ENCODE measurements around the gene TBC1D9. TPM values are rescaled to one million over a fixed set of nuclear protein-coding genes. Genes with fewer than 3 reads are reported as not detected.

Gene TBC1D9
- total RNA-seq, 1 donor from 2014 or later, result 15.9 TPM

- Mint-ChIP-seq H3K9me3 (peaks cover 4% of the 10 kb centered on the region), H3K27ac (ENCODE audit: unreplicated experiment) (no peak overlapping the region), H3K36me3 (ENCODE audit: low read depth) (peaks cover 11% of the 10 kb centered on the region), H3K4me3 (no peak overlapping the region), H3K27me3 (ENCODE audit: low read depth) (no peaks in the 10 kb centered on the region), H3K4me1 (peaks cover 7% of the 10 kb centered on the region)
- no peak for DNase-seq (ENCODE audit: low read depth, low spot score)
- TF ChIP-seq CTCF (conservative IDR thresholded peaks at IDR 0.05), result no peak
These were observed 44.3 kb downstream of the TBC1D9 start for GRCh38 chr4:140711910-140712309.

GRCh38 chr4:140710908-140711622 is 45.1 kb downstream of the TBC1D9 start:
- Mint-ChIP-seq H3K4me1 (peaks cover 7% of the 10 kb centered on the region), H3K27me3 (ENCODE audit: low read depth) (no peaks in the 10 kb centered on the region), H3K27ac (ENCODE audit: unreplicated experiment) (no peak overlapping the region), H3K4me3 (no peak overlapping the region), H3K36me3 (ENCODE audit: low read depth) (peaks cover 11% of the 10 kb centered on the region), H3K9me3 (peaks cover 4% of the 10 kb centered on the region)
- no peak for TF ChIP-seq CTCF (conservative IDR thresholded peaks at IDR 0.05)
- no peak for DNase-seq (ENCODE audit: low read depth, low spot score)

GRCh38 chr4:140707325-140707724 is 48.9 kb downstream of the TBC1D9 start:
- Mint-ChIP-seq H3K27ac (ENCODE audit: unreplicated experiment) (no peak overlapping the region), H3K4me1 (peaks cover 7% of the 10 kb centered on the region), H3K4me3 (no peak overlapping the region), H3K27me3 (ENCODE audit: low read depth) (no peaks in the 10 kb centered on the region), H3K9me3 (peaks cover 4% of the 10 kb centered on the region), H3K36me3 (ENCODE audit: low read depth) (peaks cover 11% of the 10 kb centered on the region)
- no peak for DNase-seq (ENCODE audit: low read depth, low spot score)
- no peak for TF ChIP-seq CTCF (conservative IDR thresholded peaks at IDR 0.05)

GRCh38 chr4:140706665-140707064 is 49.5 kb downstream of the TBC1D9 start:
- Mint-ChIP-seq H3K27ac (ENCODE audit: unreplicated experiment) (no peak overlapping the region), H3K27me3 (ENCODE audit: low read depth) (no peaks in the 10 kb centered on the region), H3K36me3 (ENCODE audit: low read depth) (peaks cover 11% of the 10 kb centered on the region), H3K4me1 (peaks cover 7% of the 10 kb centered on the region), H3K9me3 (peaks cover 4% of the 10 kb centered on the region), H3K4me3 (no peak overlapping the region)
- no peak for TF ChIP-seq CTCF (conservative IDR thresholded peaks at IDR 0.05)
- no peak for DNase-seq (ENCODE audit: low read depth, low spot score)

- TF ChIP-seq CTCF (conservative IDR thresholded peaks at IDR 0.05), result no peak
- Mint-ChIP-seq H3K4me1 (peaks cover 7% of the 10 kb centered on the region), H3K27me3 (ENCODE audit: low read depth) (no peaks in the 10 kb centered on the region), H3K4me3 (no peak overlapping the region), H3K36me3 (ENCODE audit: low read depth) (peaks cover 14% of the 10 kb centered on the region), H3K27ac (ENCODE audit: unreplicated experiment) (no peak overlapping the region), H3K9me3 (peaks cover 4% of the 10 kb centered on the region)
- no peak for DNase-seq (ENCODE audit: low read depth, low spot score)
These were observed 49.9 kb downstream of the TBC1D9 start for GRCh38 chr4:140706276-140706625.

Data from neural crest cell (in vitro differentiated cells).